Fibroblast of villous mesenchyme (primary cell): ENCODE results near the gene SAMD5. TPM values are rescaled to one million over a fixed set of nuclear protein-coding genes. Genes with fewer than 3 reads are reported as not detected.

Experiments used
- DNase-seq: peaks from one replicate; pipeline ENCODE4 v3.0.0-alpha.2; 2010; ENCODE audit warnings: low read depth
- H3K4me3 ChIP-seq: 2 replicates; pipeline ENCODE4 v1.5.1; 2011; ENCODE audit warnings: low read depth, mild to moderate bottlenecking, low read length
- total RNA-seq: library from RNA; depleted of rRNA; stranded (reverse); fragments of >200 nt; gene quantifications from 2 replicates; pipeline ENCODE4 v1.2.3, GENCODE V29; 2012
- TF ChIP-seq, protein P1 (sequence below): IDR thresholded peaks from 2 replicates; pipeline ENCODE4 v1.5.1; 2012; ENCODE audit warnings: low read depth, mild to moderate bottlenecking, low read length; ENCODE audit not compliant: insufficient read depth

SAMD5 gene
- total RNA-seq, 1 donor = under 0.01 TPM

DNA sequence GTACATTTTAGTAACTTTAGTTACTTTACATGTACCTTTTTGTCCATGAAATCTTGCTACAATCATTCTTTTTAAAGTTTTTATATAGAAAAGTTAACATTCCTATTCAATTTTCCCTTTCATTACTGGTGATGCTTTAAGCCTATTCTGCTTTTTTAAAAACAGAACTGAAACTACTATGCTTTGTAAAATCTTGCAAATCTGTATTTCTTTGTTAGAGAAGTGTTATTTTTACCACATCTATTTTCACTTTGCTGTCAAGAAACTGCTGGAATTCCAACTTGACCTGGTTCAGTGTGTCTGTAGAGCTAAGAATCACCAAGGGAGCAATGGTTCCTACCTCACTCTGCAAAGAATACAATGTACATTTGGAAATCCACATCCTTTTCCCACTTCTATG is 21.8 kb upstream of the SAMD5 start:
- TF ChIP-seq, protein P1, sequence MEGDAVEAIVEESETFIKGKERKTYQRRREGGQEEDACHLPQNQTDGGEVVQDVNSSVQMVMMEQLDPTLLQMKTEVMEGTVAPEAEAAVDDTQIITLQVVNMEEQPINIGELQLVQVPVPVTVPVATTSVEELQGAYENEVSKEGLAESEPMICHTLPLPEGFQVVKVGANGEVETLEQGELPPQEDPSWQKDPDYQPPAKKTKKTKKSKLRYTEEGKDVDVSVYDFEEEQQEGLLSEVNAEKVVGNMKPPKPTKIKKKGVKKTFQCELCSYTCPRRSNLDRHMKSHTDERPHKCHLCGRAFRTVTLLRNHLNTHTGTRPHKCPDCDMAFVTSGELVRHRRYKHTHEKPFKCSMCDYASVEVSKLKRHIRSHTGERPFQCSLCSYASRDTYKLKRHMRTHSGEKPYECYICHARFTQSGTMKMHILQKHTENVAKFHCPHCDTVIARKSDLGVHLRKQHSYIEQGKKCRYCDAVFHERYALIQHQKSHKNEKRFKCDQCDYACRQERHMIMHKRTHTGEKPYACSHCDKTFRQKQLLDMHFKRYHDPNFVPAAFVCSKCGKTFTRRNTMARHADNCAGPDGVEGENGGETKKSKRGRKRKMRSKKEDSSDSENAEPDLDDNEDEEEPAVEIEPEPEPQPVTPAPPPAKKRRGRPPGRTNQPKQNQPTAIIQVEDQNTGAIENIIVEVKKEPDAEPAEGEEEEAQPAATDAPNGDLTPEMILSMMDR = no peak
- DNase-seq = no peak

DNA sequence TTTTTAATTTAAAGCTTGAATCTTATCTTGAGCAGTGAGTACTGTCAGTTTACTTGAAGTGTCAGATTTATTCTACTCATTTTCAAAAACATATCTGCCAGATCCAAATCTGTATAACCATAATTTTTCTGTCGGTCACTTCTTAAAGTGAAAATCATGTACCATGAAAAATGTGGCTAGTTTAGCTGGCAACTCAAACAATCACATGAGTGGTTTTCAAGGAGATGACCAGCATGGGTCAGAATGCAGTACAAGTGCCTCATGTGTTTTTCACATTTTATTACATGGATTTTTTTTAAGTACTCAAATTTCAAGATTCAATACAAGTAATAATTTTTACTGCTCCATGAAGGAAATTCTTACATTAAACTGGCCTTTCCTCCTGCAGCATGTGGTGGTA is 11.0 kb upstream of the SAMD5 start:
- TF ChIP-seq, protein P1 = no peak
- no peak overlapping the region for H3K4me3 ChIP-seq
- DNase-seq = no peak

More for the DNA sequence above, 21.8 kb upstream of the SAMD5 start:
- no peak overlapping the region for H3K4me3 ChIP-seq

GRCh38 chr6:147503587-147503986 is 4.9 kb upstream of the SAMD5 start:
- TF ChIP-seq, protein P1 = no peak
- no peak for DNase-seq
- no peak overlapping the region for H3K4me3 ChIP-seq

- no peak overlapping the region for H3K4me3 ChIP-seq
- DNase-seq = no peak
- TF ChIP-seq, protein P1 = no peak
These were observed 3.6 kb upstream of the SAMD5 start for GRCh38 chr6:147504848-147505247.

DNA sequence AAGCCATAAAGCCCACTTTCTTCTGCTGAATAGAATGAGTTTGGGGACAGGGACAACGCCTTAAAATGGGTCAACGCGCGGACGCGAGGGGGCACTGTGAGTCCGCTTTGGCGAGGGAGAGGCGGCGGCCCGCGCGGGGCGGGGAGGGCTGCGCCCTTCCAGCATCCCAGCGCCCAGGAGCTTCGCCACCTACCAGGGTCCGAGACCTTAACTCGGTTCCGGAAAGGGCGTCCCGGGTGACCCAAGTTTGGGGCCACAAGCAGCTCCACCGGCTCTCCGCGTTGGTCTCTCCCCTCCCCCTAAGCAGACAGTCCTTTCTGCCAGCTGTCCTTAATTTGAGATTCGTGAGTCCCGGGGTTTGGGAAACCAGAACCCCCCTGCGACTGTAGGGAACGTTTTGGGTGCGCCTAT is 1.8 kb upstream of the SAMD5 start:
- DNase-seq = peak; percentile 55
- TF ChIP-seq, protein P1 = peak; percentile 79

GRCh38 chr6:147507162-147508041 is 1.1 kb upstream of the SAMD5 start:
- DNase-seq = peak; percentile 7
- TF ChIP-seq, protein P1 = no peak
- peak overlapping the region; percentile 67 for H3K4me3 ChIP-seq

More for the DNA sequence above, 1.8 kb upstream of the SAMD5 start:
- peak overlapping the region; percentile 34 for H3K4me3 ChIP-seq
